ENCODE measurements around the gene LTBP2. TPM values are rescaled to one million over a fixed set of nuclear protein-coding genes. Genes with fewer than 3 reads are reported as not detected.
A peak's percentile ranks its signal among the peaks of the same experiment; 100 is the strongest.

Gene LTBP2
- total RNA-seq, 2 donors from 2014 or later, result 0.25 to 0.84 TPM

DNA sequence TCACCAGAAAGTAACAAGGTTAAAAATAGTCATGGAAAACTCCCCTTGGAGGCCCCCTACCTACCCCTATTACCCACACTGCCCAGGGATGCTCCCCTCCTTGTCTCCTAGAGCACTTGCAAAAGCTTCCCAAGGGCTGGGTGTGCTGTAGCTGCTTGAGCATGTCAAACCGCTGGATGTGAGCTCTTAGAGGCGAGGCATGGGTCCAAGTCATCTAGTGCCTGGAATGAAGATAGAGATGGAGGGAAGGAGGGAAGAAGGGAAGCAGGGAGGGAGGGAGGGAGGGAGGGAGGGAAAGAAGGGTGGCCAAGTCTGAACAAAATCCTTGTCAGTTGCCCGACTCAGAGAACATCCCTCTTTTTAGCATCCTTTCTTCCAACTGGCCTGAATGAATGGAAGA, 43.1 kb downstream of the LTBP2 start:
- Mint-ChIP-seq H3K9me3 (no peaks in the 10 kb centered on the region), H3K27me3 (ENCODE audit: low read depth) (peaks cover 6% of the 10 kb centered on the region), H3K4me1 (ENCODE audit: low read depth) (peaks cover 28% of the 10 kb centered on the region), H3K4me3 (no peak overlapping the region), H3K36me3 (ENCODE audit: insufficient read depth in 2 of 2) (no peaks in the 10 kb centered on the region), H3K27ac (no peak overlapping the region)
- ATAC-seq (replicated peaks in 1 of 2), result no peak
- no peak for DNase-seq

DNA sequence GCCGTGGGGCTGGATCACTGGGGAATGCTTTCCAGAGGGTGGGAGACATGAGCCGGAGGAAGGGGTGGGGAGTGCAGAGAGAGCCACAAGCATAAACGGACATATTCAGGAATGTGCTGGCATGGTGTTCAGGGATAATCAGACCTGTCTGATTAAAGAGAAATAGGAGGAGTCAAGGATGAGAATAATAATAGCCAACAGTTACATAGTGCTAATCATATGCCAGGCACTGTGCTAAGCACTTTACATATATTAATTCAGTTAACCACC, 43.7 kb downstream of the LTBP2 start:
- ATAC-seq (replicated peaks in 1 of 2), result no peak
- no peak overlapping the region for H3K4me3 Mint-ChIP-seq
- H3K27ac Mint-ChIP-seq, result no peak overlapping the region
- H3K4me1 Mint-ChIP-seq (ENCODE audit: low read depth), result peaks cover 22% of the 10 kb centered on the region
- H3K9me3 Mint-ChIP-seq, result no peaks in the 10 kb centered on the region
- peaks cover 6% of the 10 kb centered on the region for H3K27me3 Mint-ChIP-seq (ENCODE audit: low read depth)
- no peak for DNase-seq
- H3K36me3 Mint-ChIP-seq (ENCODE audit: insufficient read depth in 2 of 2), result no peaks in the 10 kb centered on the region

DNA sequence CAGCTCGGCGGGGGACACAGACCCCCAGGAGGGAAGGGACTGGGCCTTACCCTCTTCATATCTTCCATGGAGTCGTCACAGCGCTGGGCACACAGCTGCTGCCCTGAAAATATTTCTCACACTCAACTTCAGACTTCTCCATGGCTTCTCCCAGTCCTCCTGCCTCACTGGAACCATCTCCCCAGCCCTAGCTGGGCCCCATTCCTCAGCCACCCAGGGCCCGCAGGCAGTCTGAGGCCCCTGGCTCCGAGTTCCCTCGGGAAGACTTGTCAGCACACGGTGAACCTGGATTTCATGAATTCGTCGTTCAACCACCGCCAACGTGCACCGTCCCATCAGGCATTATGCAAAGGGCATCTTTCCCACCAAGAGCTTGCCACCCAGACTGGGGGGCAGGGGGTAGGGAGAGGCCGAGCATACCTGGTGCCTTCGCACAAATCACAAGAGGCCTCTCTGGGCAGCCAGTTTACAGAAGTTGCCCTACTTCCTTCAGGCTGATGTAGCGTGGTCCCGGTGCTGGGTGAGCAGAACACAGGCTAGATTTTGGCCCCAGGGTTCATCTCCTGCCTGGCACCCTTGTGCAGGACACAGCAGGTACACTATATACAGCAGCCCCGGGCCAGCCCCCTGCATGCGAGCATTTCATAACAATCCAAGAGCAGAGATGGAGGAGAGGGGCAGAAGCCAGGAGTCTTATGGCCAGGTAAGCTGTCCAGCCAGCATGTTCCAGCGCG, 44.2 kb downstream of the LTBP2 start:
- Mint-ChIP-seq H3K4me1 (ENCODE audit: low read depth) (peaks cover 17% of the 10 kb centered on the region), H3K27me3 (ENCODE audit: low read depth) (peaks cover 6% of the 10 kb centered on the region), H3K9me3 (no peaks in the 10 kb centered on the region), H3K36me3 (ENCODE audit: insufficient read depth in 2 of 2) (no peaks in the 10 kb centered on the region), H3K4me3 (no peak overlapping the region), H3K27ac (no peak overlapping the region)
- ATAC-seq (replicated peaks in 1 of 2), result no peak
- DNase-seq, result no peak

DNA sequence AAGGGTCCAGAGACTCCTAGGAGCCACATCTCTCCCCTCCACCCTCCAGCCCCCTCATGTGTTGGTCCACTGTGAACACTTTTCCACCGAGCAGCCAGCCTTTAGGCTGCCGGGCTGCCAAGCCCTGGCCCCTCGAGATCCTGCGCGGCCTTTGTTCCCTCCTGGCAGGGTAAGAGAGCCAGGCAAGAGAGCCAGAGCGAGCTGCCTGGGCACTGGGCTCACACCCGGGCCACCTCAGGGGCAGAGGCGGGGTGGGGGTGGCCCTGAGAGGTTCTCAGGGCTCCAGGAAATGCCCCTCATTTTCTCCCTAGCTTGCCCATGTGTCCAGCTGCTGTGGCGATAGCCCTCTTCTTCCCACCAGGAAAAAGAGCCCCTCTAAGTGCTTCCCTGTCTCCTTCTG, 44.8 kb downstream of the LTBP2 start:
- Mint-ChIP-seq H3K4me3 (no peak overlapping the region), H3K9me3 (no peaks in the 10 kb centered on the region), H3K4me1 (ENCODE audit: low read depth) (peaks cover 11% of the 10 kb centered on the region), H3K27me3 (ENCODE audit: low read depth) (peaks cover 6% of the 10 kb centered on the region), H3K36me3 (ENCODE audit: insufficient read depth in 2 of 2) (no peaks in the 10 kb centered on the region), H3K27ac (no peak overlapping the region)
- ATAC-seq (replicated peaks in 1 of 2), result no peak
- DNase-seq, result no peak

DNA sequence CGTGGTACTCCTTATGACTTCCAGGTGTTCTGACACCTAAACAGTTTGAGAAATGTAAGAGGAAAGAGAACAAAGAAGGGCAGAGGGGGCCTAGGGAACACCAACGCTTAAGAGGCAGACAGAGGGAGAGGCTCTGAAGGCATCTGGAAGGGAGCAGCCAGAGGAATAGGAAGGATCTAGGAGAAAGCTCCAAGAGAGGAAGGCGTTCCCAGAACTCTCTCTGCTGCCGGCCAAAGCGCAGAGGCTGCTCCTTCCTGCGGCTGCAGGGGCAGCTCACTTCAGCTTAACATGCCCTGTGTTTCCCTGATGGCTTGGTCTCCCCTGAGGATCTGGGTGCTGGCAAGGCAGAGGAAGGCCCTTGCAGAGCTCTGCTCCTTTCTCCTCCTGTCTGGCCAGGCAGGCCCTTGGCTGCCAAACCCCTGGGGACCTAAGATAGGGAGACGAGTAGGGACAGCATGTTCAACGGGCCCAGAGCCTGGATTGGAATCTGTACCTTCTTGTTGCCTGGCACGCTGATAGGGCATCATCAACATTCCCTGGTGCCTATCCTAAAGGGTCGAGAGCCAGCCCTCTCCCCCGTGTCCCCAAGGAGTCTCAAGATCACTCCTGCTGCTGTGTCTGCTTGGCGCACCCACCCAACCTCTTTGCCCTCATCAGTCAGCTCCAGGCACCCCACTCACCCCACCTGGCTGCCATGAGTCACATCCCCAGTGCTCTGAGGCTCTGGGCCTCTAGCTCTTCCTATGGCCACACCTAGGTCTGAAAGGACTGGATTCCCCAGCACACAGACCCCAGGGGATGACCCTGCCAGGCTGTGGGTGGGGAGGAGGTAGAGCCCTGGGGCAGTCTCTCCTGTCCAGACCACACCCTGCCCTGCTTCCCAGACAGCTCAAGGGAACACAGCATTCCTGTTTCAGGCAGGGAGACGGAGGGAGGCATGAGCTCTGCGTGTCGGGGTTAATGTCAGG, 45.6 kb downstream of the LTBP2 start:
- H3K36me3 Mint-ChIP-seq (ENCODE audit: insufficient read depth in 2 of 2), result no peaks in the 10 kb centered on the region
- H3K27ac Mint-ChIP-seq, result no peak overlapping the region
- H3K9me3 Mint-ChIP-seq, result no peaks in the 10 kb centered on the region
- ATAC-seq (replicated peaks in 1 of 2) (no peak), DNase-seq (no peak)
- no peak overlapping the region for H3K4me3 Mint-ChIP-seq
- peaks cover 2% of the 10 kb centered on the region for H3K27me3 Mint-ChIP-seq (ENCODE audit: low read depth)
- H3K4me1 Mint-ChIP-seq (ENCODE audit: low read depth), result peaks cover 3% of the 10 kb centered on the region

DNA sequence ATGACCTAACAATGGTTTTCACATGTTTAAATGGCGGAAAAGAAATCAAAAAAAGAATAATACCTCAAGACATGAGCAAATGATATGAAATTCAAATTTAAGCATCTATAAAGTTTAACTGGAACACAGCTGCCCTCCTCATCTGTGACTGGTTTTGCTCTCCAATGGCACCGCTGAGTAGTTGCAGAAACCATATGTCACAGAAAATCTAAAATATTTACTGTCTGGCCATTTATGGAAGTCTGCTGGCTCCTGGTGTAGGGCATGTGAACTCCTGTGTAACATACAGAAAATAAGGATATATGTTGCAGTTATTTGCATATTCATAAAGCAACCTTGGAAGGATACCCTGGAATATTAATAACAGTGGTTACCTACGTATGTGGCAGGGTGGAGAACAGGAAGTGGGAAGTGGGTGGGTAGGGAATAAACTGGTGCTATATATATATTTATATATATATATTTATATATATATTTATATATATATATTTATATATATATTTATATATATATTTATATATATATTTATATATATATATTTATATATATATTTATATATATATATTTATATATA, 48.4 kb downstream of the LTBP2 start:
- Mint-ChIP-seq H3K36me3 (ENCODE audit: insufficient read depth in 2 of 2) (no peaks in the 10 kb centered on the region), H3K9me3 (no peaks in the 10 kb centered on the region), H3K27ac (no peak overlapping the region), H3K4me1 (ENCODE audit: low read depth) (no peaks in the 10 kb centered on the region), H3K4me3 (no peak overlapping the region), H3K27me3 (ENCODE audit: low read depth) (no peaks in the 10 kb centered on the region)
- DNase-seq (no peak), ATAC-seq (replicated peaks in 1 of 2) (peak in 1 of 2 donors; percentile 11)

DNA sequence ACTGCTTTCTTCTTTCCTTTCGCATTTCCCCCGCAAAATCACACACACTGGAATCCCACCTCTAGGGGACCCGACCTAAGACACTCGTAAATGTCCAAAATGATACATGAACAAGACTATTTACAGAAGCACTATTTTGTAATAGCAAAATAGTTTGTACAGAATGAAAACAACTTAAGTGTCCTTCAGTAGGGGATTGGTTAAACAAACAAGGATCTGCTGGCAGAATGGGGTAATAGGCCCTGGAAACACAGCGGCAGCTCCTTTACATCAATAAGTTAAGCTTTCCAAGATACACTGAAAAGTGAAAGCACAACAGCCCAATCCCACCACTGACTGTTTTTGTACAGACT, 48.8 kb downstream of the LTBP2 start:
- no peak for DNase-seq
- Mint-ChIP-seq H3K4me3 (no peak overlapping the region), H3K4me1 (ENCODE audit: low read depth) (no peaks in the 10 kb centered on the region), H3K36me3 (ENCODE audit: insufficient read depth in 2 of 2) (no peaks in the 10 kb centered on the region), H3K9me3 (no peaks in the 10 kb centered on the region), H3K27me3 (ENCODE audit: low read depth) (no peaks in the 10 kb centered on the region), H3K27ac (no peak overlapping the region)
- ATAC-seq (replicated peaks in 1 of 2), result peak in 1 of 2 donors; percentile 36

DNA sequence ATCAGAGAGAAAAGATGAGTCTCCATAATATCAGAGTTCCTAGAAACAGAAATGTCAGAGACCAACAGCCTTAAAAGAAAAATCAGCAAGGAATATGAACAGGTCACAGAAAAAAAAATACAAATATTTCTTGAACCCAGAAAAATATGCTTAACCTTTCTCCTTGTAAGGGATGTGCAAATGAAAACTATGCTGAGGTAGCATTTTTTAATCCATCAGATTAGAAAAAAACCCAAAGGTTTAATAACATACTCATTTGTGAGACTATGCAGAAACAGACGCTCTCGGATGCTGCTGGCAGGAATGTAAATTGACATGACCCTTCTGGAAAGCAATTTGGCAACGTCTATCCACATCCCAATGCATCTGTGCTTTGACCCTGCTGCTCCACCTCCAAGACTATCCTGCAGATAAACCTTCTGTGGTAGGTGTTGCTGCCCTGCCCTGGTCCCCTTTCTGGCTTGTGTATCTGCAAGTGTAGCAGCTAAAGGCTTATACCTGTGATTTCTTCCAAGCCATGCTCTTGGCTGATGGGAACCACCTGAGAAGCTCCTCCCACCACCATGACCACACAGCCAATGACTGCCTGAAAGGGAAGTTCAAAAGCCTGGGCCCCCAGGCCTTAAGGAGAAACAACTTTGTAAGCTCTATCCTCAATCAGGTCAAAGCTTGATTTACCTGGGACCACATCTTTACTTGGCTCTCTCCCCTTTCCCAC, 49.4 kb downstream of the LTBP2 start:
- Mint-ChIP-seq H3K4me3 (no peak overlapping the region), H3K27ac (no peak overlapping the region), H3K4me1 (ENCODE audit: low read depth) (no peaks in the 10 kb centered on the region), H3K36me3 (ENCODE audit: insufficient read depth in 2 of 2) (no peaks in the 10 kb centered on the region), H3K27me3 (ENCODE audit: low read depth) (no peaks in the 10 kb centered on the region), H3K9me3 (no peaks in the 10 kb centered on the region)
- peak in 1 of 2 donors; percentile 25 for ATAC-seq (replicated peaks in 1 of 2)
- DNase-seq, result no peak

DNA sequence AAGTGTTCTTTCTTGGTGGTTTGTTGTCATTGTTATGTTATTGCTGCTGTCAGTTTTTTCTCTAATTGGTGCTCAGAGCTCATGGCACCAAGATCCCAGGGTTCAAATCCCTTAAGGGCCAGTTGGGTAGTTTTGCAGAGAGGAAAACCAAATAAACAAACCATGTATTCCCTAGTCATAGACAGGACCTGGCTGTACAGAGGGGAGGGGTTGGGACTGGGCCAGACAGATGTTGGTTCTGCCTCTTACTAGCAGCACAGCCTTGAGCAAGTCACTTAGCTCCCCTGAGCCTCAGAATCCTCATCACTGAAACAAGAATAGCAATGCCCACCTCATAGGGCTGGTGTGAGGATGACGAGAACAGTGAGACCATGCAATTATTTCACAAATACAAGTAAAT, 53.4 kb downstream of the LTBP2 start:
- Mint-ChIP-seq H3K27ac (no peak overlapping the region), H3K27me3 (ENCODE audit: low read depth) (no peaks in the 10 kb centered on the region), H3K4me3 (no peak overlapping the region), H3K36me3 (ENCODE audit: insufficient read depth in 2 of 2) (no peaks in the 10 kb centered on the region), H3K9me3 (no peaks in the 10 kb centered on the region), H3K4me1 (ENCODE audit: low read depth) (no peaks in the 10 kb centered on the region)
- DNase-seq (no peak), ATAC-seq (replicated peaks in 1 of 2) (no peak)

DNA sequence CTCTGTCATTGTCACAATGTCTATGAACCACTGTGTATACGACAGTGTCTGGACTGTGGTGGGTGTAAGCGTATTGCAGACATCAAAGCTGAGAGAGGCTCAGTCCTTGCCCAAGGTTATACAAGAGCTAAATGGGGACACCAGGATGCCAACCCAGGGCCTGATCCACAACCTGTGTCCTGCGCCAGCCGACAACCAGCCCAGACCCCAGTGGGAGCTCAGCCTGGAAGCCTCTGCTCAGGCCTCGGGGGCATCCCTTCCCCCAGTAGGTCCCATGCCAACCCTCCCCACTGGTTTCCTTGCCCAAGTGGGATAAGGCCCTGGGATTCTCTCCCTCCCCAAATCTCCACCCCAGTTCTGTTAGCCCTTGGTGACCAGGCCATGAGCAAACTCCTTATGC, 54.3 kb downstream of the LTBP2 start:
- ATAC-seq (replicated peaks in 1 of 2) (no peak), DNase-seq (no peak)
- Mint-ChIP-seq H3K9me3 (no peaks in the 10 kb centered on the region), H3K36me3 (ENCODE audit: insufficient read depth in 2 of 2) (no peaks in the 10 kb centered on the region), H3K27ac (no peak overlapping the region), H3K27me3 (ENCODE audit: low read depth) (no peaks in the 10 kb centered on the region), H3K4me3 (no peak overlapping the region), H3K4me1 (ENCODE audit: low read depth) (no peaks in the 10 kb centered on the region)

DNA sequence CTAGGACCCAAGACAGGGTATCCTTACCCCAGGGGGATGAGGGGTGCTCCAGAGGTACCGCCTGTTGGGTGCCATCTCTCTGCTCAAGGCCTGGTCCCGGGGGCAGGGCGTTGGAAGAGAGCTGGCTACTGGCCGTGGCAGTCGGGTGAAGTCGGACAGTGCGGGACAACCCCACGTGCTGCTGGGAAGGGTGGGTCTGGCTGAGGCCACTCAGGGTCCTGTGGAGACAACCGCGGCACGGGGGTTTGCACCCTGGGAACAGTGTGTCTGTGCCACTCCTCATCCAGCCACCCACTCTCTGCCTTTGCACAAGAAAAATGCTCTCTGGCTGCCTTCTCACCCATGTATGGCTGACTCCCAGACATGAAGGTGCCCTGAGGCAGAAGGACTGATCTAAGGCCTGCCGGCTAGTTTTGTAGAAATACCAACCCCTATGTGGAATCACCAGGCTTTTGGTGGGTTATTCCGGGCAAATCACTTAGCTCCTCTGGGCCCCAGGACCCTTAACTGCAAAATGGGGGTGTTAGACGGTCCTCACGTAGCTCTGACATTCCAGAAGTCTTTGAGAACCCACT, 56.5 kb downstream of the LTBP2 start:
- Mint-ChIP-seq H3K9me3 (no peaks in the 10 kb centered on the region), H3K36me3 (ENCODE audit: insufficient read depth in 2 of 2) (no peaks in the 10 kb centered on the region), H3K4me1 (ENCODE audit: low read depth) (no peaks in the 10 kb centered on the region), H3K27ac (no peak overlapping the region), H3K4me3 (no peak overlapping the region), H3K27me3 (ENCODE audit: low read depth) (no peaks in the 10 kb centered on the region)
- ATAC-seq (replicated peaks in 1 of 2) (peak in 1 of 2 donors; percentile 11), DNase-seq (no peak)

DNA sequence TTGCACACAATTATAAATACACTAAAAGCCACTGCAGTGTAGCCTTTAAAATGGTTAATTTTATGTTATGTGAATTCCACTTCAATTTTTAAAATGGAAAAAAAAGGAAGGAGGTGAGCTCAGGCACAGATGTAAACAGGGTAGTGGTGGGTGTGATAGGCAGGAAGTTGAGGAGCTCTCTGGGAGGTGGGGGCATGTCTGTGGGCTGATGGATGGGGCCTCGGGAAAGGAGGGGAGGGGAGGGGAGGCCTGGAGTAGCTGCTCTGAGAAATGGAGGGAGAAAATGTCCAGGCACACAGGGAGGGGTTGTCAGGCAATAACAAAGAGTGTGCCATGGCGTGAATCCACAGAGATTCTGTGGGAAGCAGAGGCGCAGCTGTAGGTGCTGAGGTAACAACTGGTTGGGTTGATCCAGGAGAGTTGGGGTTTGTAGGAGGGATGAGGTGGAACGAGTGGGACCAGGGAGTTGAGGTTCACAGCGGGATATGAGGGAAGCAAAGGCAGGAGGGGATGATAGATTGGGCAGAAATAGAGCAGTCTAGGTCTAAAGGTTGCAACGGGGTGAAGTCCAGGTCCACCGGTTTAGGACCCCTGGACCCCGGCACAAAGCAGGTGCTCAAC, 57.2 kb downstream of the LTBP2 start:
- Mint-ChIP-seq H3K27me3 (ENCODE audit: low read depth) (no peaks in the 10 kb centered on the region), H3K36me3 (ENCODE audit: insufficient read depth in 2 of 2) (no peaks in the 10 kb centered on the region), H3K9me3 (no peaks in the 10 kb centered on the region), H3K4me1 (ENCODE audit: low read depth) (no peaks in the 10 kb centered on the region), H3K4me3 (no peak overlapping the region), H3K27ac (no peak overlapping the region)
- no peak for ATAC-seq (replicated peaks in 1 of 2)
- no peak for DNase-seq

Data from activated T-cell treated with anti-CD3 and anti-CD28 coated beads, Interleukin-2, amount 50 U/mL, for 72 hours (primary cell).